OCI-LY7 (cell line): Measurements from ENCODE around the gene TANGO2. TPM values are rescaled to one million over a fixed set of nuclear protein-coding genes. Genes with fewer than 3 reads are reported as not detected.

Experiments used
- BruUV-seq: library from RNA; stranded (reverse); fragments of 400-500 nt; replicated peaks from 2 replicates; lab custom pipeline; 2021; lab: Mats Ljungman, UMichigan
- CTCF ChIA-PET: fragments of 300-600 bp; sonication (Branson Sonifier 250); formaldehyde crosslinking; loops from one replicate; lab custom pipeline; 2022; ENCODE audit warnings: antibody characterized with exemption; ENCODE audit not compliant: unreplicated experiment; lab: Charles Lee
- POLR2A ChIA-PET: fragments of 300-600 bp; sonication (Branson Sonifier 250); formaldehyde crosslinking; loops from one replicate; lab custom pipeline; 2022; ENCODE audit warnings: antibody characterized with exemption; lab: Charles Lee
- DNase-seq: peaks from one replicate; pipeline ENCODE4 v3.0.0-alpha.2; 2015; ENCODE audit warnings: low spot score
- H2AFZ ChIP-seq: fragments of 200-600 bp; sonication (generic), shearing (Covaris generic); 2 replicates; pipeline ENCODE4 v1.6.1; 2014; ENCODE audit warnings: mild to moderate bottlenecking, antibody characterized with exemption, low read length, moderate library complexity
- H3K27ac ChIP-seq: fragments of 200-600 bp; sonication (generic); 2 replicates; pipeline ENCODE4 v1.5.1; 2014; ENCODE audit warnings: mixed run types, low read depth, mild to moderate bottlenecking, moderate library complexity, low read length, inconsistent platforms; ENCODE audit not compliant: poor library complexity, severe bottlenecking
- H3K36me3 ChIP-seq: fragments of 200-600 bp; sonication (generic); 2 replicates; pipeline ENCODE4 v1.6.1; 2014; ENCODE audit warnings: mild to moderate bottlenecking, antibody characterized with exemption, low read length, moderate library complexity, mixed read lengths; ENCODE audit not compliant: insufficient read depth
- H3K4me1 ChIP-seq: fragments of 200-600 bp; sonication (generic); 2 replicates; pipeline ENCODE4 v1.5.1; 2014; ENCODE audit warnings: mild to moderate bottlenecking, low read length; ENCODE audit not compliant: insufficient read depth, poor library complexity, severe bottlenecking
- H3K4me2 ChIP-seq: fragments of 200-600 bp; sonication (generic); 2 replicates; pipeline ENCODE4 v1.6.1; 2014; ENCODE audit warnings: mild to moderate bottlenecking, low read length
- H3K4me3 ChIP-seq: fragments of 200-600 bp; sonication (generic); 2 replicates; pipeline ENCODE4 v1.5.1; 2014; ENCODE audit warnings: mild to moderate bottlenecking, low read depth, low read length; ENCODE audit not compliant: poor library complexity, severe bottlenecking
- H3K79me2 ChIP-seq: fragments of 200-600 bp; sonication (generic); 2 replicates; pipeline ENCODE4 v1.6.1; 2016; ENCODE audit warnings: low read depth, mild to moderate bottlenecking, low read length, moderate library complexity, mixed read lengths; ENCODE audit not compliant: insufficient read depth
- H3K9me2 ChIP-seq: fragments of 200-600 bp; sonication (generic); 2 replicates; pipeline ENCODE4 v1.6.1; 2016; ENCODE audit warnings: mild to moderate bottlenecking, low read length, mixed read lengths; ENCODE audit not compliant: insufficient read depth
- H3K9me3 ChIP-seq: fragments of 200-600 bp; sonication (generic); 2 replicates; pipeline ENCODE4 v1.6.1; 2014; ENCODE audit warnings: mild to moderate bottlenecking, mixed run types, low read length, mixed read lengths
- H4K20me1 ChIP-seq: fragments of 200-600 bp; sonication (generic); 2 replicates; pipeline ENCODE4 v1.6.1; 2014; ENCODE audit warnings: mild to moderate bottlenecking, antibody characterized with exemption, low read length, moderate library complexity, mixed read lengths; ENCODE audit not compliant: insufficient read depth
- CTCF ChIP-seq: fragments of 200-600 bp; sonication (generic); conservative IDR thresholded peaks from 2 replicates; pipeline ENCODE4 v1.5.1; 2014; ENCODE audit warnings: mild to moderate bottlenecking, antibody characterized with exemption, low read length, moderate library complexity, mixed read lengths
- EZH2phosphoT487 ChIP-seq: fragments of 200-600 bp; sonication (generic); IDR thresholded peaks from 2 replicates; pipeline ENCODE4 v1.6.1; 2018; ENCODE audit warnings: low read depth, borderline replicate concordance, mild to moderate bottlenecking, mixed run types, antibody characterized with exemption, low read length, moderate library complexity, mixed read lengths
- intact Hi-C: fragments of 100-400 bp; cut with micrococcal nuclease; formaldehyde crosslinking; loops from one replicate; pipeline ENCODE4 v1.10.0; 2022; ENCODE audit not compliant: unreplicated experiment
- total RNA-seq, 2 experiments: library from RNA; depleted of rRNA in 1 of 2; stranded (reverse); fragments of >200 nt in 1 of 2; shearing (Covaris generic) in 1 of 2; gene quantifications; 2 replicates each; pipeline ENCODE4 v1.2.3, GENCODE V29; 2014 to 2022

The TANGO2 gene
- total RNA-seq, 2 experiments from 2014 or later, result 18.3 to 23.3 TPM

- H3K4me1 ChIP-seq, result peaks cover 40% of the 10 kb centered on the region
- no TSS peak for BruUV-seq
- peak within 1 kb of the TSS; percentile 99 for H3K4me3 ChIP-seq
- peaks cover 44% of the 10 kb centered on the region for H3K79me2 ChIP-seq
- H3K27ac ChIP-seq, result peak within 1 kb of the TSS; percentile 70
- H3K9me2 ChIP-seq, result no peaks in the 10 kb centered on the region
- peak within 1 kb of the TSS; percentile 90 for H2AFZ ChIP-seq
- ChIA-PET POLR2A (interaction anchor here (0.6 kb wide), 1 partner anchor 34 kb away, joined by 4 read pairs; no protein-coding TSS in a partner anchor), CTCF (interaction anchor here (1.0 kb wide), 1 partner anchor 350 kb away, joined by 4 read pairs; no protein-coding TSS in a partner anchor)
- H3K9me3 ChIP-seq, result no peaks in the 10 kb centered on the region
- no peak for TF ChIP-seq EZH2phosphoT487
- TF ChIP-seq CTCF, result no peak
- DNase-seq, result peak; percentile 91
- intact Hi-C loops, result loop anchor here (1.0 to 5.0 kb wide), 3 partner anchors 37 to 118 kb away; partner anchors contain the start of genes TANGO2 and TRMT2A
- no peaks in the 10 kb centered on the region; the same call in 1 of the 2 replicates for H3K36me3 ChIP-seq
- H3K4me2 ChIP-seq, result peak within 1 kb of the TSS; percentile 100
- 0 out of 2 replicates have a peak, but pooled peaks cover 3% of the 10 kb centered on the region for H4K20me1 ChIP-seq
Measured at GRCh38 chr22:20079745-20080444, 59.0 kb downstream of the TANGO2 start, which contains the start of gene DGCR8. DGCR8 (plus strand) TSS chr22:20080241; CDS start chr22:20085964, 5,723 bp downstream.

- Histone ChIP-seq H4K20me1 (0 out of 2 replicates have a peak, but pooled peaks cover 3% of the 10 kb centered on the region), H3K27ac (peak overlapping the region; percentile 70), H2AFZ (peak overlapping the region; percentile 75), H3K4me3 (peak overlapping the region; percentile 99), H3K4me1 (peaks cover 40% of the 10 kb centered on the region), H3K36me3 (peaks cover under 1% of the 10 kb centered on the region; the same call in 1 of the 2 replicates), H3K9me3 (no peaks in the 10 kb centered on the region), H3K4me2 (peak overlapping the region; percentile 100), H3K9me2 (no peaks in the 10 kb centered on the region), H3K79me2 (peaks cover 49% of the 10 kb centered on the region)
- DNase-seq, result peak; percentile 76
- intact Hi-C loops, result loop anchor here (1.0 to 5.0 kb wide), 3 partner anchors 37 to 118 kb away; partner anchors contain the start of genes TANGO2 and TRMT2A
- CTCF ChIA-PET, result interaction anchor here (1.0 kb wide), 1 partner anchor 350 kb away, joined by 4 read pairs; no protein-coding TSS in a partner anchor
- no TSS peak for BruUV-seq
- POLR2A ChIA-PET, result no interaction called here
- no peak for TF ChIP-seq EZH2phosphoT487
- TF ChIP-seq CTCF, result no peak
Measured at GRCh38 chr22:20080445-20080775, 59.5 kb downstream of the TANGO2 start.
